ENCODE data around the gene SLC22A23.

The SLC22A23 gene

DNA sequence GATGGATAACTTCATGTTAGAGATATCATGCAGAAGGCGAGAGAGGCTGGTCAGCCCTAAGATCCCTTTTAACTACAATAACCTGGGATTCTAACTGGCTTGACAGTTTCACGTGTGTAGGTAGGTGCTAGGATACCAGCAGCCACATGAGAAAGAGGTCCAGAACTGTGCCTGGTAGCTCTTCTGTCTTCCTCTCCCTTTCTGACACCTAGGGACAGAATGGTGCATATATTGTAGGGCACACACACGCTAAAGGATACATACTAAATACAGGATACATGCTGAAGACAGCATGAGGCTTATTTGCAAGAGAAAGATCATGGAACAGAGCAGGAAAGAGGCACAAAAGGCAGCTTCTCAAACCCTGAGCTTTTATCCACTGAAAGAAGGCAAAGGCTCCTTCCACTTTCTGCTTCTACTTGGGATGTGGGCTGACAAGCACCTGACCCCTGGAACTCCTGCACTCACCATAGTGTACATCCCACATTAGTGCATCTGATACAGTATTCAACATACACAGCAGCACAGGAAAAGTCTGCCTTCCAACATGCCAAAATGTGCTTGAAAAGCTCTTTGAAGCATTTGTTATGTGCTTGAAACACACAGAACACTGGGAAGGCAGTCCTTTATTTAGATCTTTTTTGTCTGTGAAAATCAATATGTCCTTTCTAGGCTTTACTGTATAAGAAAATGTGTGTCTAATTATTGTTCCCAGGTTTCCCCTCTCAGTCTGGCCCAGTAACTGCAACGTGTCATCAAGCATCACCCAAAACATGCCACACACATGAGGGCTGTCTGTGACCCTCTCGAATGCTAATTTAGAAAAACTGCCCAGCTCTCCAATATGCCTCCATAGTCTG, 3.2 kb downstream of the SLC22A23 start:
- FAIRE-seq: no peak
- TF ChIP-seq POLR2AphosphoS5 (IDR thresholded peaks at IDR 0.05; ENCODE audit: low read depth, low read length) (no peak), POLR2A (IDR thresholded peaks at IDR 0.05; ENCODE audit: low read depth, low read length) (no peak), TAF1 (IDR thresholded peaks at IDR 0.05; ENCODE audit: borderline replicate concordance, low read depth, low read length) (no peak)
- no peak for DNase-seq (ENCODE audit: insufficient read length)

DNA sequence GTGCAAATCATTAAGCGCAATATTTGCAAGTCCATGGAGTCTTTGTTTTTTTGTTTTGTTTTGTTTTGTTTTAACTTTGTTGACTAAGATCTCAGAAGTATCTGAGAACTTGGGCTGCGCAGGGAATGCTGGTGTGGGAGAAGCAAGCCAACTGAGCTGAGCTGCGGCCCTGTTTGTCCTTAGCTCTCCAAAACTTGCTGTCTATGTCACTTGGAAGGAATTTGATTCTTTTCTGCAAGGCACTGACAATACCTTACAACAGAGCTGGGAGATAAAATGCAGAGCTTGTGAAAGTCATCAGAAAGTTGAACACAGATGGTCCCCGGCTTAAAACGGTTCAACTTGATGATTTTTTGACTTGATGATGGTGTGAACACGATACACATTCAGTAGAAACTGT, 5.4 kb downstream of the SLC22A23 start:
- FAIRE-seq (no peak), DNase-seq (ENCODE audit: insufficient read length) (no peak)
- TF ChIP-seq POLR2AphosphoS5 (IDR thresholded peaks at IDR 0.05; ENCODE audit: low read depth, low read length) (no peak), POLR2A (IDR thresholded peaks at IDR 0.05; ENCODE audit: low read depth, low read length) (no peak), TAF1 (IDR thresholded peaks at IDR 0.05; ENCODE audit: borderline replicate concordance, low read depth, low read length) (no peak)

DNA sequence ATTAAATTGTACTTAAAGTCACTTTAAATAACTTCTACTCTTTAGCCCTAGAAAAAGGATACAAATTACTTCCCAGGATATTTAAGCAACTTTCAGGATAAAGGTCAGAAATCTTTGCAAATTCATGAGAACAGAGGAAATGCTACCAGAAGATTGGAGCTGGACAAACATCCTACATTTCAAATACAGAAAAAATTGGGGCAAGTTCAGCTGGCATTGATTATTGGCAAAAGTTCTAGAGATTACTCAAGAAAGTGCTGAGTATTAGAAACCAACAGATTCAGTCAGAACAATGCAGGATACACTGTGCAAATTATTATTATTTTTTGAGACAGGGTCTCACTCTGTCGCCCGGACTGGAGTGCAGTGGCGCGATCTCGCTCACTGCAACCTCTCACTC, 6.0 kb downstream of the SLC22A23 start:
- no peak for TF ChIP-seq POLR2A (IDR thresholded peaks at IDR 0.05; ENCODE audit: low read depth, low read length)
- no peak for TF ChIP-seq POLR2AphosphoS5 (IDR thresholded peaks at IDR 0.05; ENCODE audit: low read depth, low read length)
- TF ChIP-seq TAF1 (IDR thresholded peaks at IDR 0.05; ENCODE audit: borderline replicate concordance, low read depth, low read length): no peak
- DNase-seq (ENCODE audit: insufficient read length): no peak
- no peak for FAIRE-seq

DNA sequence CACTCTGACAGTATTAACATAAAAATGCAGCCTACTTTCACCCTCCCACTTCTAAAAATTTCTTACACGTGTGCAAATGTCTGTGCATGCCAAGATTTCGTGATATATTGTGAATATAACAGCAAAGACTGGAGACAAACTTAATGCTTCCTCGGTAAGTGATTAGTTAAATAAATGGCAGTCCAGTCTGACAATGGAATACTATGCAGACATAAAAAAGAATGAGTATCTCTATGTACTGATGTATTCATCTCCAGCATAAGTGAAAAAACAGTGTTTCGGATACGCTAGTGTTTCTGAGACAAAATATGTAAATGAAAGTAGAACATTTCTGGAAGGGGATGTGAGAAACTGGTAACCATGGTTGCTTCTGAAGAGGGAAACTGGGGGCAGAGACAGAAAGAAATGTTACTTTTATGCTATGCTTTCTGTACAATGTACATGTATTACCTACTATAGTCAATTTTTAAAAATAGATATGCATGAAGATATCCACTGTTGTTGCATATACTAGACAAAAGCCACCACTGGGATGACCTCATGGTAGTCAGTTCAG, 7.0 kb downstream of the SLC22A23 start:
- DNase-seq (ENCODE audit: insufficient read length): no peak

DNA sequence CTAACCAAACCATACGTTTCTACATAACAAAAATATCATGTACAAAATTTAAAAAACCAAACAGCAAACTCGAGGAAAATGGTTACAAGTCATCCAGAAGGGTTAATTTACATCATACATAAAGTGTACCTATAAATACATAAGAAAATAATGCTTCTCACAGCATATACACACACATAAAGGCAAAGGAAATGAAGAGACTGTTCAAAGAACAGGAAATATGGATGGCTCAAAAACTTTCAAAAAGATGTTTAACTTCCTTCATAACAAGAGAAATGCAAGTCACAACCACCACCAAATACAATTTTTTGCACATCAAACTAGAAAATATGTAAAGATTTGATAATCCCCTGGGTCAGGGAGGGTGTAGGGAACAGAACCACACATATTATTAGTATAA, 7.5 kb downstream of the SLC22A23 start:
- no peak for TF ChIP-seq POLR2AphosphoS5 (IDR thresholded peaks at IDR 0.05; ENCODE audit: low read depth, low read length)
- TF ChIP-seq TAF1 (IDR thresholded peaks at IDR 0.05; ENCODE audit: borderline replicate concordance, low read depth, low read length): no peak
- no peak for TF ChIP-seq POLR2A (IDR thresholded peaks at IDR 0.05; ENCODE audit: low read depth, low read length)
- DNase-seq (ENCODE audit: insufficient read length) (no peak), FAIRE-seq (no peak)

More for the DNA sequence above, 7.0 kb downstream of the SLC22A23 start:
- no peak for FAIRE-seq
- TF ChIP-seq POLR2A (IDR thresholded peaks at IDR 0.05; ENCODE audit: low read depth, low read length): no peak
- TF ChIP-seq TAF1 (IDR thresholded peaks at IDR 0.05; ENCODE audit: borderline replicate concordance, low read depth, low read length): no peak

DNA sequence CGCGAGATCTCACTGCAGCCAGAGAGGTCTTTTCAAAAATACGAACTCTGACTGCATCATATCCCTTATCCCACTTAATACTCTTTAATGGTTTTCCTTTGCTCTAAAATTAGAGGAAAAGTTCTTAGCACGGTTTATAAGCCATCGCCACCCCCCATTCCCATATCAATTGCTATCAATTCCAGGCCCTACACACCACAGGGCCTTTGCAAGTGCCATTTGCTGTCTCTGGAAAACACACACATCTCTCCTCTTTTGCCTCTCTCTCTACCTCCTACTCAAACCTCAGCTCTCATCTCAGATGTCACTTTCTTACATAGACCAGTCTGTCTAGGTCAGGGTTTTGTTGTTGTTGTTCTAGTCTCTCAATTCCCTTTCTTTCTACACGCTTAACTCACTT, 9.8 kb downstream of the SLC22A23 start:
- DNase-seq (ENCODE audit: insufficient read length) (no peak), FAIRE-seq (no peak)
- no peak for TF ChIP-seq POLR2A (IDR thresholded peaks at IDR 0.05; ENCODE audit: low read depth, low read length)
- TF ChIP-seq POLR2AphosphoS5 (IDR thresholded peaks at IDR 0.05; ENCODE audit: low read depth, low read length): no peak
- no peak for TF ChIP-seq TAF1 (IDR thresholded peaks at IDR 0.05; ENCODE audit: borderline replicate concordance, low read depth, low read length)

DNA sequence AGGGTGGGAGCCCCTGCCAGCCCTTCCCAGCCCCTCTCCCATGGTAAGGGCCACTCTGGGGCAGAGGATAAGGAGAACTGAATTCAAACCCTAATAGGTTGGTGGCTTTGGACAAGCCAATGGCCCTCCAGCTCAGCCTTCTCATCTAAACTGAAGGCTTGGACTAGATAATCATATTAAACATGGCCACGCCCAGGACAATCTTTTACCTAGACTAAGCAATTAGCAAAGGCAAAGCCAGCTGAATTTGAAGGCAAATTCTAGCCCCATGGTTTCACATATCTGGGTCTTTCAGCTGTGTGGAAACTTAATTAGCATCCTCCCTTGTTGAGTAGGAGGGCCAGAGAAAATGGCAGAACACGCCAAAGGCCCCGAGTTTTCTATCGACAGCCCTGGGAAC, 10.7 kb downstream of the SLC22A23 start:
- DNase-seq (ENCODE audit: insufficient read length) (no peak), FAIRE-seq (no peak)
- no peak for TF ChIP-seq TAF1 (IDR thresholded peaks at IDR 0.05; ENCODE audit: borderline replicate concordance, low read depth, low read length)

DNA sequence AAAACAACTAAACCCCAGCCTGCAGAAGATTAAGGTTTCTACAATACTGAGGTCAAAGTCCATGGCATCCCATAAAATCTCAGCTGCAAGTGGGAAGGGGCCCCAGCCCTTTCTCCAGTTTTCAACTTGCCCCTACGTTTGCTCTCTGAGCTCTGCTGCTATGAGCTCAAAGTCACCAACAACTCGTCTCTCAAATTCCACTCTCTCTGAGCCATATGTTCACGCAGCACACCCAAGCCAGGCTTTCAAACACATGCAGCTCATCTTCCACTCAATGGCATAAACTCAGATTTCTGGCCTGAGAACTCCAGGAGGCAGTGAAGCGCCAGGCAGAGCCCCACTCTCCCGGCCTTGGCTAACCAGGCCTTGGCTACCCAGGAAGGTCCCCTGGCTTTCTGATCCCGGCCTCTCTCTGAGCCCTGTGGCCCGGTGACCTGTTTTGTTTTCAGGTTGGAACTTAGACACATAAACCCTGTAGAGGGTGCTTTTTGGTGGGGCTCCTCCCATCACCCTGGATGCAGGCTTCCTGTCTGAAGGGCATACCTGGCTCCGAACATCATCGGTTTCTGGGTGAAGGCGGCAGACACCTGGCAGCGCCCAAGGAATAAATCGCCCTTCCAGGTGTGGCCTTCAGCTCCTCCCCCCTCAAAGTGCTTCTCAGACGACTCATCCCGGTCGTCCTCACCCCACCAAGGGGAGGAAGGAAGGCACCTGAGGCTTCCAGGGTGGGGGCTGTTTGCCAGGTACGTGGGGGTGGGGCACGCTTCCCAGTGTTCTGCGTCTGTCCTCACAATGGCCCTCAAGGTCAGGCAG, 12.4 kb downstream of the SLC22A23 start:
- FAIRE-seq (no peak), DNase-seq (ENCODE audit: insufficient read length) (no peak)
- TF ChIP-seq POLR2A (IDR thresholded peaks at IDR 0.05; ENCODE audit: low read depth, low read length) (no peak), POLR2AphosphoS5 (IDR thresholded peaks at IDR 0.05; ENCODE audit: low read depth, low read length) (no peak), TAF1 (IDR thresholded peaks at IDR 0.05; ENCODE audit: borderline replicate concordance, low read depth, low read length) (no peak)

DNA sequence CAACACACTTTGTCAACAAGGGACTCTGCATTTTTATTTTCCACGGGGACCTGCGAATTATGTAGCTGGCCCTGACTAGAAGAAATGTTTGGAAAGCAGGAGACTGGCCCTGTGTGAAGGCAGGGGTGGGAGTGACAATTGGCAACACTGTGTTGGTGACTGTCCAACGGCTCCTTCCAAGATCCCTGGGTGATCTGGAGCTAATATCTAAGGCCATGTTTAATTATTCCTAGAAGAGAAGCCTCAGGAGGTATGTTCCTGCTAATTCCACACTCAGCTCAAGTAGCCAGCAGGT, 13.7 kb downstream of the SLC22A23 start:
- TF ChIP-seq POLR2AphosphoS5 (IDR thresholded peaks at IDR 0.05; ENCODE audit: low read depth, low read length) (no peak), POLR2A (IDR thresholded peaks at IDR 0.05; ENCODE audit: low read depth, low read length) (no peak), TAF1 (IDR thresholded peaks at IDR 0.05; ENCODE audit: borderline replicate concordance, low read depth, low read length) (no peak)
- FAIRE-seq (no peak), DNase-seq (ENCODE audit: insufficient read length) (no peak)

DNA sequence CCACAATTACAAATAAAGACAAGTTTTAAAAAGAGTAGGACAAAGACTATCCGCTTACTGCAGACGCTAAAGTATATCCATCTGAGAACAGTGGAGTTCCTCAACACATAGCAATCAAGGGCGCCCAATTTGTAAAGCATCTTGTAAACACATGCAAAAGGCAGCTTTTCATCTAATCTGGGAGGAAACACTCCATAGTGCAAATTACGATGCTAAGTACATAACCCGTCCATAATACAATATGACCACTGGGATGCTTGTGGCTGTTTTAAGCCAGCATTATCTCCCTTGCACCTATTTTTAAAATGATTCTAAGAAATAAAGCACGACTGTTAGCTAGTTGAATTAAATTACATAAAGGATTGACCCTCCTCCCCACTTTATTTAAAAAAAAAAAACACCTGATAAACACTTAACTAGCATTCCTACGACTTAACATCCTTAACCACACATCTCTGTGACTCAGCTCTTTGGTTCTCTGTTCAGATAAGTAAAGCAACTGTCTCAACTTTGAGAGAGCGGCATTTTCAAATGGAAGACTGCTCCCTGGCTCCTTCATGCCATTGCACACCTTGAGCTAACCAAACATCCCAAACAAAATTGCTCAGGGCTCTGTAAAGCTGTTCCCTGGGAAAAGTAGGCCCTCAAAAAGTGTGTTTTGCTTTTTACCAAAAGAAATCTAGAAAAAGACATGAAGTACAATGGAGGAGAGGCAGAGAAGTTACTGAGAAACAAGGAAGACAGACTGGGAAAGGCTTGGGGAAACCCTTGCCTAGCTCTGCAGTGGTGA, 14.2 kb downstream of the SLC22A23 start:
- FAIRE-seq (no peak), DNase-seq (ENCODE audit: insufficient read length) (no peak)
- TF ChIP-seq POLR2AphosphoS5 (IDR thresholded peaks at IDR 0.05; ENCODE audit: low read depth, low read length) (no peak), POLR2A (IDR thresholded peaks at IDR 0.05; ENCODE audit: low read depth, low read length) (no peak), TAF1 (IDR thresholded peaks at IDR 0.05; ENCODE audit: borderline replicate concordance, low read depth, low read length) (no peak)

DNA sequence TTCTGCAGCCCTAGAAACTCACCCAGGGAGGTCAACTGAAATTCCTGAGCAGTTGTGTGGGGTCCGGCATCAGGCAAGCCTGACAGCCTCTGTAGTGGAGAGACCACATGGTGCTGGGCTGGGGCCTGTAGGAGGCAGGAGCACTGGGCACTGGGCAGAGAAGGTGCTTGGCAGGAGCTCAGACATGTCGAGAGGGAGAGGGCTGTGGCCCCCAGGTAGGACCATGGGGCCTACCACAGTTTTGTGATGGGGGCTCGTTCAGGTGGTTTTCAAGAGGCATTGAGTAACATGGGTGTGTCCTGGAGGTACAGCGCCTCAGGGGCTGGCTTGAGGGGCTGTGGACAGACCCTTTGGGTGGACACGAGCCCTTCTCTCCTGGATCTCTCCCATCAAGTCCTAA, 15.9 kb downstream of the SLC22A23 start:
- FAIRE-seq (no peak), DNase-seq (ENCODE audit: insufficient read length) (no peak)
- TF ChIP-seq POLR2AphosphoS5 (IDR thresholded peaks at IDR 0.05; ENCODE audit: low read depth, low read length) (no peak), POLR2A (IDR thresholded peaks at IDR 0.05; ENCODE audit: low read depth, low read length) (no peak), TAF1 (IDR thresholded peaks at IDR 0.05; ENCODE audit: borderline replicate concordance, low read depth, low read length) (no peak)

All from GM12892 (cell line).